T-helper 2 cell treated with Interferon-gamma antibody and Interleukin-4, amounts not matched to agents 5 μg/mL and 100 μg/mL, for 36 hours (primary cell): ENCODE data around the gene HERC4.
A peak's percentile ranks its signal among the peaks of the same experiment; 100 is the strongest.
"Not testable (repeated sequence)": the region's sequence is repeated elsewhere in the genome, so short reads cannot be mapped to it uniquely, and the experiment has no call there.

Source experiments
- DNase-seq: peaks from one replicate; pipeline ENCODE4 v3.0.0; 2021; ENCODE audit warnings: low spot score
- H3K27ac Mint-ChIP-seq: one replicate; pipeline ENCODE4 v1.8.0; 2021; ENCODE audit warnings: mild to moderate bottlenecking, mixed read lengths
- H3K27me3 Mint-ChIP-seq: one replicate; pipeline ENCODE4 v1.8.0; 2021; ENCODE audit warnings: low read depth, mixed read lengths
- H3K36me3 Mint-ChIP-seq: one replicate; pipeline ENCODE4 v1.8.0; 2021; ENCODE audit warnings: low read depth, mixed read lengths
- H3K4me1 Mint-ChIP-seq: one replicate; pipeline ENCODE4 v1.8.0; 2021; ENCODE audit warnings: low read depth, mixed read lengths
- H3K4me3 Mint-ChIP-seq: one replicate; pipeline ENCODE4 v1.8.0; 2022; ENCODE audit warnings: mild to moderate bottlenecking, moderate library complexity, mixed read lengths
- H3K9me3 Mint-ChIP-seq: one replicate; pipeline ENCODE4 v1.8.0; 2021; ENCODE audit warnings: mixed read lengths

The HERC4 gene

GRCh38 chr10:68082872-68083271, 7.8 kb upstream of the HERC4 start:
- no peaks in the 10 kb centered on the region for H3K36me3 Mint-ChIP-seq
- H3K9me3 Mint-ChIP-seq, result no peaks in the 10 kb centered on the region
- no peak for DNase-seq
- peaks cover 5% of the 10 kb centered on the region for H3K4me1 Mint-ChIP-seq
- peaks cover 11% of the 10 kb centered on the region for H3K27me3 Mint-ChIP-seq
- no peak overlapping the region for H3K27ac Mint-ChIP-seq
- H3K4me3 Mint-ChIP-seq, result no peak overlapping the region

- no peak for DNase-seq
- peaks cover 12% of the 10 kb centered on the region for H3K4me1 Mint-ChIP-seq
- H3K27ac Mint-ChIP-seq, result no peak overlapping the region
- no peaks in the 10 kb centered on the region for H3K9me3 Mint-ChIP-seq
- H3K27me3 Mint-ChIP-seq, result peaks cover 11% of the 10 kb centered on the region
- no peak overlapping the region for H3K4me3 Mint-ChIP-seq
- H3K36me3 Mint-ChIP-seq, result no peaks in the 10 kb centered on the region
Observed at GRCh38 chr10:68081916-68082315, 6.8 kb upstream of the HERC4 start.

GRCh38 chr10:68080853-68081431, 5.9 kb upstream of the HERC4 start:
- Mint-ChIP-seq H3K4me1 (peaks cover 10% of the 10 kb centered on the region), H3K36me3 (no peaks in the 10 kb centered on the region), H3K27ac (no peak overlapping the region), H3K27me3 (peaks cover 11% of the 10 kb centered on the region), H3K4me3 (no peak overlapping the region), H3K9me3 (no peaks in the 10 kb centered on the region)
- no peak for DNase-seq

GRCh38 chr10:68079434-68079833, 4.4 kb upstream of the HERC4 start:
- Mint-ChIP-seq H3K36me3 (no peaks in the 10 kb centered on the region), H3K27ac (no peak overlapping the region), H3K9me3 (no peaks in the 10 kb centered on the region), H3K4me1 (peaks cover 16% of the 10 kb centered on the region), H3K27me3 (peaks cover 11% of the 10 kb centered on the region), H3K4me3 (no peak overlapping the region)
- no peak for DNase-seq

GRCh38 chr10:68077026-68077425, 1.9 kb upstream of the HERC4 start:
- no peak overlapping the region for H3K4me3 Mint-ChIP-seq
- no peak for DNase-seq

GRCh38 chr10:68076081-68076480, 998 bp upstream of the HERC4 start:
- H3K27ac Mint-ChIP-seq, H3K9me3 Mint-ChIP-seq, DNase-seq, H3K27me3 Mint-ChIP-seq: not testable (repeated sequence)
- H3K4me3 Mint-ChIP-seq, result peak overlapping the region; percentile 18
- H3K4me1 Mint-ChIP-seq, result peaks cover 39% of the 10 kb centered on the region
- peaks cover 17% of the 10 kb centered on the region for H3K36me3 Mint-ChIP-seq

More at GRCh38 chr10:68077026-68077425, 1.9 kb upstream of the HERC4 start:
- Mint-ChIP-seq H3K4me1 (peaks cover 30% of the 10 kb centered on the region), H3K9me3 (no peaks in the 10 kb centered on the region), H3K27me3 (peaks cover 3% of the 10 kb centered on the region), H3K27ac (no peak overlapping the region), H3K36me3 (peaks cover 9% of the 10 kb centered on the region)

GRCh38 chr10:68075550-68076004, 494 bp upstream of the HERC4 start:
- Mint-ChIP-seq H3K36me3 (peaks cover 22% of the 10 kb centered on the region), H3K27me3 (no peaks in the 10 kb centered on the region), H3K27ac (peak overlapping the region; percentile 80), H3K9me3 (no peaks in the 10 kb centered on the region), H3K4me1 (peaks cover 44% of the 10 kb centered on the region), H3K4me3 (peak overlapping the region; percentile 64)
- no peak for DNase-seq

GRCh38 chr10:68074031-68074774, 880 bp downstream of the HERC4 start:
- no peaks in the 10 kb centered on the region for H3K9me3 Mint-ChIP-seq
- DNase-seq, result no peak
- H3K27me3 Mint-ChIP-seq, result no peaks in the 10 kb centered on the region
- H3K27ac Mint-ChIP-seq, result peak overlapping the region; percentile 91
- peaks cover 46% of the 10 kb centered on the region for H3K4me1 Mint-ChIP-seq
- H3K4me3 Mint-ChIP-seq, result peak overlapping the region; percentile 96
- H3K36me3 Mint-ChIP-seq, result peaks cover 29% of the 10 kb centered on the region

- DNase-seq, result no peak
Observed at GRCh38 chr10:68073631-68074030, 1.5 kb downstream of the HERC4 start.

GRCh38 chr10:68067508-68067907, 7.6 kb downstream of the HERC4 start:
- Mint-ChIP-seq H3K9me3 (no peaks in the 10 kb centered on the region), H3K27ac (no peak overlapping the region), H3K36me3 (peaks cover 35% of the 10 kb centered on the region), H3K4me3 (no peak overlapping the region), H3K4me1 (peaks cover 30% of the 10 kb centered on the region), H3K27me3 (no peaks in the 10 kb centered on the region)
- no peak for DNase-seq

More at GRCh38 chr10:68073631-68074030, 1.5 kb downstream of the HERC4 start:
- peaks cover 30% of the 10 kb centered on the region for H3K36me3 Mint-ChIP-seq
- H3K4me3 Mint-ChIP-seq, result peak overlapping the region; percentile 96
- no peak overlapping the region for H3K27ac Mint-ChIP-seq
- no peaks in the 10 kb centered on the region for H3K27me3 Mint-ChIP-seq
- no peaks in the 10 kb centered on the region for H3K9me3 Mint-ChIP-seq
- H3K4me1 Mint-ChIP-seq, result peaks cover 47% of the 10 kb centered on the region

GRCh38 chr10:68067029-68067428, 8.1 kb downstream of the HERC4 start:
- H3K4me1 Mint-ChIP-seq, result peaks cover 27% of the 10 kb centered on the region
- peaks cover 35% of the 10 kb centered on the region for H3K36me3 Mint-ChIP-seq
- H3K27ac Mint-ChIP-seq, result no peak overlapping the region
- no peaks in the 10 kb centered on the region for H3K9me3 Mint-ChIP-seq
- no peak overlapping the region for H3K4me3 Mint-ChIP-seq
- no peak for DNase-seq
- H3K27me3 Mint-ChIP-seq, result no peaks in the 10 kb centered on the region

GRCh38 chr10:68053553-68053952, 21.5 kb downstream of the HERC4 start:
- Mint-ChIP-seq H3K9me3 (no peaks in the 10 kb centered on the region), H3K4me3 (no peak overlapping the region), H3K36me3 (peaks cover 19% of the 10 kb centered on the region), H3K4me1 (peaks cover 11% of the 10 kb centered on the region), H3K27ac (no peak overlapping the region), H3K27me3 (no peaks in the 10 kb centered on the region)
- DNase-seq, result no peak

GRCh38 chr10:68052463-68052862, 22.6 kb downstream of the HERC4 start:
- no peak for DNase-seq
- Mint-ChIP-seq H3K27ac (no peak overlapping the region), H3K36me3 (peaks cover 17% of the 10 kb centered on the region), H3K4me3 (no peak overlapping the region), H3K4me1 (peaks cover 18% of the 10 kb centered on the region), H3K9me3 (no peaks in the 10 kb centered on the region), H3K27me3 (no peaks in the 10 kb centered on the region)

- Mint-ChIP-seq H3K27ac (no peak overlapping the region), H3K4me3 (no peak overlapping the region), H3K4me1 (peaks cover 24% of the 10 kb centered on the region), H3K27me3 (no peaks in the 10 kb centered on the region), H3K36me3 (peaks cover 24% of the 10 kb centered on the region), H3K9me3 (no peaks in the 10 kb centered on the region)
- DNase-seq, result no peak
Observed at GRCh38 chr10:68049289-68050078, 25.6 kb downstream of the HERC4 start.
